ENCODE data around the gene TNS4.
A peak's percentile ranks its signal among the peaks of the same experiment; 100 is the strongest.

The TNS4 gene

GRCh38 chr17:40457369-40457768 lies 44.1 kb downstream of the TNS4 start:
- DNase-seq (ENCODE audit: low read depth), result no peak

GRCh38 chr17:40456396-40456951 lies 44.9 kb downstream of the TNS4 start:
- DNase-seq (ENCODE audit: low read depth), result no peak

GRCh38 chr17:40454613-40454995 lies 46.8 kb downstream of the TNS4 start:
- no peak for DNase-seq (ENCODE audit: low read depth)

GRCh38 chr17:40453881-40454612 lies 47.4 kb downstream of the TNS4 start:
- peak; percentile 78 for DNase-seq (ENCODE audit: low read depth)

GRCh38 chr17:40452921-40453378 lies 48.5 kb downstream of the TNS4 start:
- DNase-seq (ENCODE audit: low read depth), result peak; percentile 89

- peak; percentile 67 for DNase-seq (ENCODE audit: low read depth)
Observed at GRCh38 chr17:40452216-40452787, 49.1 kb downstream of the TNS4 start.

GRCh38 chr17:40451420-40451819 lies 50.0 kb downstream of the TNS4 start:
- no peak for DNase-seq (ENCODE audit: low read depth)

GRCh38 chr17:40450175-40450574 lies 51.2 kb downstream of the TNS4 start:
- DNase-seq (ENCODE audit: low read depth), result peak; percentile 66

- no peak for DNase-seq (ENCODE audit: low read depth)
Observed at GRCh38 chr17:40448639-40449261, 52.7 kb downstream of the TNS4 start.

- no peak for DNase-seq (ENCODE audit: low read depth)
Observed at GRCh38 chr17:40448213-40448638, 53.2 kb downstream of the TNS4 start.

- no peak for DNase-seq (ENCODE audit: low read depth)
Observed at GRCh38 chr17:40447806-40448205, 53.6 kb downstream of the TNS4 start.

- DNase-seq (ENCODE audit: low read depth), result no peak
Observed at GRCh38 chr17:40447148-40447644, 54.2 kb downstream of the TNS4 start.

GRCh38 chr17:40445751-40446468 lies 55.5 kb downstream of the TNS4 start:
- DNase-seq (ENCODE audit: low read depth), result peak; percentile 61

GRCh38 chr17:40443988-40444899 lies 57.2 kb downstream of the TNS4 start:
- DNase-seq (ENCODE audit: low read depth), result peak; percentile 33

- DNase-seq (ENCODE audit: low read depth), result peak; percentile 84
Observed at GRCh38 chr17:40443196-40443987, 58.0 kb downstream of the TNS4 start, which contains the start of gene IGFBP4. TSS of gene IGFBP4 (plus strand) at chr17:40443450. CDS start at chr17:40443736, 286 bp downstream.

- DNase-seq (ENCODE audit: low read depth), result peak; percentile 69
Observed at GRCh38 chr17:40442392-40443195, 58.8 kb downstream of the TNS4 start.

- DNase-seq (ENCODE audit: low read depth), result no peak
Observed at GRCh38 chr17:40440166-40440565, 61.3 kb downstream of the TNS4 start.

- no peak for DNase-seq (ENCODE audit: low read depth)
Observed at GRCh38 chr17:40437095-40437732, 64.2 kb downstream of the TNS4 start.

GRCh38 chr17:40436636-40437035 lies 64.8 kb downstream of the TNS4 start:
- DNase-seq (ENCODE audit: low read depth), result no peak

Measured in ELR (cell line).